Smooth muscle cell (in vitro differentiated cells): Measurements from ENCODE around the gene APBB2. TPM values are rescaled to one million over a fixed set of nuclear protein-coding genes. Genes with fewer than 3 reads are reported as not detected.

Experiments used
- DNase-seq: peaks from one replicate; lab custom pipeline; 2025; ENCODE audit not compliant: unreplicated experiment; lab: John Stamatoyannopoulos, UW
- H2AFZ ChIP-seq: fragments of 200-600 bp; sonication (generic); 2 replicates; pipeline ENCODE4 v1.6.0; 2016; ENCODE audit warnings: antibody characterized with exemption, low read depth, mild to moderate bottlenecking
- H3F3A ChIP-seq: fragments of 200-600 bp; sonication (generic); 2 replicates; pipeline ENCODE4 v1.6.0; 2017; ENCODE audit warnings: antibody characterized with exemption, low read depth
- H3K27ac ChIP-seq: fragments of 200-600 bp; sonication (generic); 2 replicates; pipeline ENCODE4 v1.5.1; 2016; ENCODE audit warnings: low read depth, mild to moderate bottlenecking
- H3K27me3 ChIP-seq: fragments of 200-600 bp; sonication (generic); 2 replicates; pipeline ENCODE4 v1.6.1; 2016; ENCODE audit warnings: low read depth, mild to moderate bottlenecking
- H3K36me3 ChIP-seq: fragments of 200-600 bp; sonication (generic); 2 replicates; pipeline ENCODE4 v1.5.1; 2016; ENCODE audit warnings: low read depth
- H3K4me1 ChIP-seq: fragments of 200-600 bp; sonication (generic); 2 replicates; pipeline ENCODE4 v1.5.1; 2016; ENCODE audit warnings: low read depth
- H3K4me2 ChIP-seq: fragments of 200-600 bp; sonication (generic); 2 replicates; pipeline ENCODE4 v1.6.0; 2016; ENCODE audit warnings: mild to moderate bottlenecking
- H3K4me3 ChIP-seq: fragments of 200-600 bp; sonication (generic); 2 replicates; pipeline ENCODE4 v1.5.1; 2016; ENCODE audit warnings: mild to moderate bottlenecking
- H3K79me2 ChIP-seq: fragments of 200-600 bp; sonication (generic); 2 replicates; pipeline ENCODE4 v1.6.0; 2016; ENCODE audit warnings: low read depth, mild to moderate bottlenecking
- H3K9ac ChIP-seq: fragments of 200-600 bp; sonication (generic); 2 replicates; pipeline ENCODE4 v1.6.0; 2016; ENCODE audit warnings: low read depth
- H3K9me3 ChIP-seq: fragments of 200-600 bp; sonication (generic); replicated peaks from 2 replicates; pipeline ENCODE4 v1.5.1; 2016; ENCODE audit warnings: low read depth
- H4K20me1 ChIP-seq: fragments of 200-600 bp; sonication (generic); 2 replicates; pipeline ENCODE4 v1.6.0; 2016; ENCODE audit warnings: low read depth
- whole genome bisulfite sequencing: methylation state at CpG from one replicate; pipeline ENCODE4 v1.1.7; 2016; ENCODE audit warnings: low lambda C conversion rate; 5-methylcytosine and 5-hydroxymethylcytosine counted together
- polyA plus RNA-seq: library from polyadenylated mRNA; unstranded; fragments of >200 nt; fragmentation: Nextera tagmentation; extraction: Ambion mirVana; gene quantifications from 2 replicates; pipeline ENCODE4 v1.2.1, GENCODE V29; 2016
- total RNA-seq: library from RNA; depleted of rRNA; stranded (reverse); fragments of >200 nt; gene quantifications from 2 replicates; pipeline ENCODE4 v1.2.3, GENCODE V29; 2014
- TF ChIP-seq, protein P1 (sequence below): fragments of 200-600 bp; sonication (generic); IDR thresholded peaks from 2 replicates; pipeline ENCODE4 v1.5.1; 2017; ENCODE audit warnings: borderline replicate concordance, mild to moderate bottlenecking, antibody characterized with exemption; ENCODE audit not compliant: insufficient read depth, poor library complexity, severe bottlenecking

Gene APBB2
- total and polyA plus RNA-seq, 2 experiments from 2014 or later = 22.1 to 60.9 TPM

DNA sequence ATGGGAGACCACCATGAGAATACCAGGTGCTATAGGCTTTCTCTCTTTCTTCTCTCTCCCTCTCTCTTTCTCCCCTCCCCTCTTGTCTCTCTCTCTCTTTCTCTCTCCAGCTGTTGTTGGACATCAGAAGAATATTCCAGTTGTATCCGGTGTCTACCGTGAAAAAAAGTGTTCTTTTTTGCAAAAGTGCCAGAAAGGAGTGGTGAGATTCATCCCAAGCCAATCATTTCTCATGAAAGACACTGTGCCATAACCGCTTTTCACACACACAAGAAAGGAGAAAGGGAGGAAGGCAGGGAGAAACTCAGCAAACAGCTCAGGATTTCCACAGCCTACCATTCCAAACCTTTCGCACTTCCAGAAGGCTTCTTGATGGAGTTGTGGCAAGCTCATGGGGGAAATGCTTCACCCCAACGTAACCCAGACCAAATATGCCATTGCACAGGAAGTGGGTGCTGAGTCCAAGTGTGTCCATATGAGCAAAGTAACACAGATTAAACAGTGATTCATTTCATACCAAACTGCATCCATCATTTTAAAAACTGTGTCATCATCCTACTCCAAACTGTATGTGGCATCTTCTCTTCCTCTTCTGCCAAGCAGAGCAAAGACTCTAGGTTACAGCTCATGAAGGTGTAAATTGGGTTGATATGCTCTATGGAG is 224.0 kb downstream of the APBB2 start:
- Histone ChIP-seq H2AFZ (no peak overlapping the region), H3K9ac (peak overlapping the region; percentile 55)
- no peak for DNase-seq

GRCh38 chr4:40987151-40987550 is 227.2 kb downstream of the APBB2 start:
- Histone ChIP-seq H3K9ac (no peak overlapping the region), H3K79me2 (peaks cover 13% of the 10 kb centered on the region), H3K36me3 (no peaks in the 10 kb centered on the region), H3K9me3 (no peaks in the 10 kb centered on the region), H3K4me2 (no peak overlapping the region), H3K27ac (no peak overlapping the region), H3K27me3 (no peaks in the 10 kb centered on the region), H3K4me1 (no peaks in the 10 kb centered on the region), H3K4me3 (no peak overlapping the region), H4K20me1 (no peaks in the 10 kb centered on the region), H2AFZ (no peak overlapping the region), H3F3A (peaks cover 9% of the 10 kb centered on the region)
- TF ChIP-seq, protein P1, sequence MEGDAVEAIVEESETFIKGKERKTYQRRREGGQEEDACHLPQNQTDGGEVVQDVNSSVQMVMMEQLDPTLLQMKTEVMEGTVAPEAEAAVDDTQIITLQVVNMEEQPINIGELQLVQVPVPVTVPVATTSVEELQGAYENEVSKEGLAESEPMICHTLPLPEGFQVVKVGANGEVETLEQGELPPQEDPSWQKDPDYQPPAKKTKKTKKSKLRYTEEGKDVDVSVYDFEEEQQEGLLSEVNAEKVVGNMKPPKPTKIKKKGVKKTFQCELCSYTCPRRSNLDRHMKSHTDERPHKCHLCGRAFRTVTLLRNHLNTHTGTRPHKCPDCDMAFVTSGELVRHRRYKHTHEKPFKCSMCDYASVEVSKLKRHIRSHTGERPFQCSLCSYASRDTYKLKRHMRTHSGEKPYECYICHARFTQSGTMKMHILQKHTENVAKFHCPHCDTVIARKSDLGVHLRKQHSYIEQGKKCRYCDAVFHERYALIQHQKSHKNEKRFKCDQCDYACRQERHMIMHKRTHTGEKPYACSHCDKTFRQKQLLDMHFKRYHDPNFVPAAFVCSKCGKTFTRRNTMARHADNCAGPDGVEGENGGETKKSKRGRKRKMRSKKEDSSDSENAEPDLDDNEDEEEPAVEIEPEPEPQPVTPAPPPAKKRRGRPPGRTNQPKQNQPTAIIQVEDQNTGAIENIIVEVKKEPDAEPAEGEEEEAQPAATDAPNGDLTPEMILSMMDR = no peak
- DNase-seq = no peak
- 96% methylated on average over 3 of the region's 3 CpGs for WGBS

More for the DNA sequence above, 224.0 kb downstream of the APBB2 start:
- Histone ChIP-seq H3K27me3 (no peaks in the 10 kb centered on the region), H3K79me2 (peaks cover 9% of the 10 kb centered on the region), H3K4me2 (peak overlapping the region; percentile 36), H4K20me1 (no peaks in the 10 kb centered on the region), H3K4me3 (no peak overlapping the region), H3K9me3 (no peaks in the 10 kb centered on the region), H3K4me1 (peaks cover 7% of the 10 kb centered on the region), H3K27ac (peak overlapping the region; percentile 90), H3K36me3 (no peaks in the 10 kb centered on the region), H3F3A (peaks cover 28% of the 10 kb centered on the region)
- TF ChIP-seq, protein P1 = no peak
- 65% methylated on average over 5 of the region's 5 CpGs for WGBS

GRCh38 chr4:40986375-40986774 is 228.0 kb downstream of the APBB2 start:
- Histone ChIP-seq H3K79me2 (peaks cover 13% of the 10 kb centered on the region), H3K9me3 (no peaks in the 10 kb centered on the region), H3K36me3 (no peaks in the 10 kb centered on the region), H3K4me3 (no peak overlapping the region), H4K20me1 (no peaks in the 10 kb centered on the region), H3F3A (peaks cover 9% of the 10 kb centered on the region), H3K4me1 (no peaks in the 10 kb centered on the region), H3K4me2 (no peak overlapping the region), H3K27me3 (no peaks in the 10 kb centered on the region), H2AFZ (no peak overlapping the region), H3K9ac (no peak overlapping the region), H3K27ac (no peak overlapping the region)
- WGBS = 43% methylated on average over 3 of the region's 3 CpGs
- DNase-seq = no peak
- TF ChIP-seq, protein P1 = no peak

DNA sequence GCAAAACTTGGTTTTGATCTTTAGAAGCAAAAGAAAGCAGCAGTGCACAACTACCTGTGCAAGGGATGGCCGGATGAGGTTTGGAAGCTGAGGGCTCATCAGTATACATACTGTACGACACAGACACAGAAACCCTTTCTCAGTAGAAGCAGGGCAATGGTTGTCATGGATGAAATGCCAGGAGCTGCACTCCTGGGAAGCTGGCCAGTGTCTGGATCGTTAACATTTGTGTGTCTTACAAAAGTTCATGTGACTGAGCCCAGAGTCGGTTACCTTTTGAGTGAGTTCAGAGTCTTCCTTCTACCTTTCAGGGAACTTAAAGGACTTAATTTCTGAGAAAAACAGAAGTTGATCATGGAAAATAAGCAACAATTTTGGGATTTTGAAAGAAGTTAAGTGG is 230.3 kb downstream of the APBB2 start:
- no peaks in the 10 kb centered on the region for H3K9me3 ChIP-seq
- no peaks in the 10 kb centered on the region for H3K4me1 ChIP-seq
- no peak overlapping the region for H3K9ac ChIP-seq
- H3F3A ChIP-seq = no peaks in the 10 kb centered on the region
- no peak overlapping the region for H3K27ac ChIP-seq
- TF ChIP-seq, protein P1 = no peak
- no peaks in the 10 kb centered on the region for H3K36me3 ChIP-seq
- H4K20me1 ChIP-seq = no peaks in the 10 kb centered on the region
- no peak for DNase-seq
- no peak overlapping the region for H2AFZ ChIP-seq
- H3K79me2 ChIP-seq = peaks cover 13% of the 10 kb centered on the region
- H3K27me3 ChIP-seq = no peaks in the 10 kb centered on the region
- WGBS = 93% methylated on average over 4 of the region's 4 CpGs
- H3K4me3 ChIP-seq = no peak overlapping the region
- H3K4me2 ChIP-seq = no peak overlapping the region
